ENCODE measurements around the gene AGO1. TPM values are rescaled to one million over a fixed set of nuclear protein-coding genes. Genes with fewer than 3 reads are reported as not detected.

Gene AGO1
- polyA plus RNA-seq (ENCODE audit: insufficient read depth in 1 of 5, insufficient read length in 5 of 5, low replicate concordance in 1 of 5), result 10 to 100 TPM; 15.8 to 22.9 (median 19.0) TPM
- long read RNA-seq, donor 1, full-length matches to known transcripts, result 1 of 16 reads
- long read RNA-seq, donor 1, partial matches to known transcripts, result 15 of 16 reads
- long read RNA-seq, donor 1, other reads (novel, unspliced or antisense), result 0 of 16 reads
- long read RNA-seq, donor 2, full-length matches to known transcripts, result 1 of 1 reads
- long read RNA-seq, donor 2, partial matches to known transcripts, result 0 of 1 reads
- long read RNA-seq, donor 2, other reads (novel, unspliced or antisense), result 0 of 1 reads
- long read RNA-seq, donor 3, full-length matches to known transcripts, result 1 of 1 reads
- long read RNA-seq, donor 3, partial matches to known transcripts, result 0 of 1 reads
- long read RNA-seq, donor 3, other reads (novel, unspliced or antisense), result 0 of 1 reads
- long read RNA-seq, donor 4, full-length matches to known transcripts, result 1 of 1 reads
- long read RNA-seq, donor 4, partial matches to known transcripts, result 0 of 1 reads
- long read RNA-seq, donor 4, other reads (novel, unspliced or antisense), result 0 of 1 reads
- long read RNA-seq, donor 5, result 0 reads
- long read RNA-seq, donor 6, full-length matches to known transcripts, result 2 of 2 reads
- long read RNA-seq, donor 6, partial matches to known transcripts, result 0 of 2 reads
- long read RNA-seq, donor 6, other reads (novel, unspliced or antisense), result 0 of 2 reads
- long read RNA-seq, donor 7, partial matches to known transcripts, result 8 of 8 reads
- long read RNA-seq, donor 7, other reads (novel, unspliced or antisense), result 0 of 8 reads
- long read RNA-seq, donor 8, result 0 reads

DNA sequence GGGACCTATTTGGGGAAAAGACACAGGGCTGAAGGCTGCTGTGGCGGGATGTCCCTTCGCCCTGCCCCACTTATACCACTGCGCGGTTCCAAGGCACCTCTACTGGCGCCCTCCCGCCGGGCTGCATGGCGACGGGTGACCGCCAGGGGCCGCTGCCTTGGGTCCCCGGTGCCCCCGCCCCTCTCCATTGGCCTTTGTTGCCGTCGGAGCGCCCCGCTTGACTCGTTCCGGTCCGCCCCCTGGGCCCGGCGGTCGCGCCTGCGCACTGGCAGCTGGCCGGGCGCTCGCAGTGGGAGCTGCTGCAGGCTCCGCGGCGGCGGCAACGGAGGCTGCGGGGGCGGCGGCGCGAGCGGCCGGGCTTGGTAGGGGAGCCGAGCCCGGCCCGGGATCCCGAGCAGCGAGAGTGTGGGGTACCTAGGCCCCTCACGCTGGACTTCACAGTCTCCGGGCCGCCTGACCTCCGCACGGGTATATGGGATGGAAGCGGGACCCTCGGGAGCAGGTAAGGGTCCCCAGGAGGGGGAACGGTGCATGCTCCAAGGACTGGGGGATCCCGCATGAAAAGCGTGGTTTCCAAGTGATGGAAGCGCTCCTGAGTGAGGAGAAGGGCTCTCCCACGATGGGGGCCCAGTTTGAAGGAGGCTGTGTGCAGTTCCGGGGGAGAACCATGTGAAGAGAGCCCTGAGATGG lies at the start of gene AGO1:
TSS of gene AGO1 (plus strand) at position 265 of the 690 bp plus-strand sequence. CDS start at position 478, 213 bp downstream.
- DNase-seq, result peak; percentile 92 to 93

GRCh38 chr1:35833395-35833794 lies 49.6 kb upstream of the AGO1 start:
- no peak for DNase-seq

DNA sequence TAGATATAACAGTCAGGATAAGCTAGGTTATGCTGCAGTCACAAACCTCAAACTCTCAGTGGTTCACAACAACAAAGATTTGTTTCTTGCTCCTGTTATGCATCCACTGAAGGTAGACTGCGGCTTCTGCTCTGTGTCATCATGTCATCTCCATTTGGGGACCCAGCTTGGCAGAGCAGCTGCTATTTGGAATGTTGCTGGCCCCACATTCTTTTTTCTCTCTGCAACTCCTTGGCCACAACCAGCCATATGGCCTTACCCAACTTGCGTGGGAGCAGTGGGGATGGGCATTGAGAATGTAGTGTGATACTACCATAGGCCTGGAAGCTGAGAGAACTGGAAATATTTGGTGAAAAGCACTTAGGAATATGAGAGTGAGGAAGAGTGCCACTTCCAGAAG lies 48.8 kb upstream of the AGO1 start:
- DNase-seq, result no peak

DNA sequence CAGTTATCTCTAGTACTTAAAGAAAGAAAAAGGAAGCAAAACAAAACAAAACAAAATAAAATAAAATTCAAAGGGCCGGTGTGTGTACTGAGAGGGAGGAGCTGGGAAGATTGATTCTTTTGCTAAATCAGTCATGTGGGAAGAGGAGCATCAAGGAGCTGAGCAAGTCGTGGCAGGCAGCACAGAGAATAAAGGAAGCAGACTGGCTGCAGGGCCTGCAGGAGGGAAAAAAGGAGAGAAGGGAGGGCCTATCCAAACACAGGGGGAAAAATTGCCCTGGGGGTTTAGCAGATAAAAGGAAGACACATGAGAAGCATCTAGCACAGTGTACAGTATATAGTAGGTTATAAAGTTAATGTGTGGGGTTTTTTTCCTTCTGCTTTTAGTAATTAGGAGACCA lies 47.6 kb upstream of the AGO1 start:
- DNase-seq, result no peak

- DNase-seq, result no peak
Observed at GRCh38 chr1:35836734-35837133, 46.3 kb upstream of the AGO1 start.

DNA sequence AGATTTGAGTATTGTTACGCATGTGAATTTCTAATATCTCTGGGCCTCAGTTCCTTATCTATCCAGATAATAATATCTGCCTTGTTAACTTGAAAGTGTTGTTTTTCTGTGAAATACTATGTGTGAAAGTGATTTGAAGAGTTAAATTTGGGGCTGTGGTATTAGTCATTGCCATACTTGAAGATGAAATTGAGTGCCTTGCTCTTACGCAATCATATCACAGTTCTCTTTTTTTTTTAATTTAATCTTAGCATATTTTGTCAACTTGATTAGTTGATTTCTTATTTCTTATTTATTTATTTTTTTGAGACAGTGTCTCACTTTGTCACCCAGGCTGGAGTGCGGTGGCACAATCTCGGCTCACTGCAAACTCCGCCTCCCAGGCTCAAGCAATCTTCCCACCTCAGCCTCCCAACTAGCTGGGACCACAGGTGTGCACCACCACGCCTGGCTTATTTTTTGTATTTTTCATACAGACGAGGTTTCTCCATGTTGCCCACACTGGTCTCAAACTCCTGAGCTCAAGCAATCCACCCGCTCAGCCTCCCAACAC lies 44.2 kb upstream of the AGO1 start:
- DNase-seq, result no peak

GRCh38 chr1:35844826-35845225 lies 38.2 kb upstream of the AGO1 start:
- no peak for DNase-seq

GRCh38 chr1:35845766-35846165 lies 37.2 kb upstream of the AGO1 start:
- no peak for DNase-seq

DNA sequence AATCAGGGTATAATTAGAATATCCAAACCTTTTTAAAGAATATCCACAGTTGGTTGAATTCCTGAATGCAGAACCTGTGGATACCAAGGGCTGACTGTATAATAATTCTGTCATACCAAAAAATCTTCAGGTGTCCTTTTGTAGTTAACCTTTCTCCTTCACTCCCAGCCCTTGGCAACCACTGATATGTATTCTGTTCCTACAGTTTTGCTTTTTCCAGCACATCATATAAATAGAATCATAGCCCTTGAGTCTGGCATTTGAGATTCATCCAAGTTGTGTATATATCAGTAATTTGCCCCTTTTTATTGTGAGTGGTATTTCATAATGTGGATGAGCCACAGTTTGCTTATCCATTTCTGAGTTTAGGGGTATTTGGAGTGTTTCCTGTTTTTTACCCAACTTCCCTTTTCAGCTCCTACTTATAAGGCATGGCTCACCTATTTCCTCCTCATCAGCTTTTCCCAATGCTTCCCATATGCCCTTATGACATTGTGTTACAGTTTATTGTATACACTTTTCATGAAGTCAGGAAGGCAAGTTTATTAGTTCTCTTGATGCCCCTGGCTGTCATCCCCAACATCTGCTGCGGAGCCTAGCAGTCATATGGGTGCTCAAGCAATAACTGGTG lies 35.0 kb upstream of the AGO1 start:
- no peak for DNase-seq

GRCh38 chr1:35850051-35850450 lies 33.0 kb upstream of the AGO1 start:
- DNase-seq, result no peak

GRCh38 chr1:35850716-35851115 lies 32.3 kb upstream of the AGO1 start:
- DNase-seq, result no peak

GRCh38 chr1:35851132-35851869 lies 31.7 kb upstream of the AGO1 start:
- peak; percentile 69 to 75 for DNase-seq

GRCh38 chr1:35852241-35852640 lies 30.8 kb upstream of the AGO1 start:
- no peak for DNase-seq

GRCh38 chr1:35854989-35855700 lies 27.9 kb upstream of the AGO1 start:
- DNase-seq, result no peak

GRCh38 chr1:35856964-35857363 lies 26.0 kb upstream of the AGO1 start:
- no peak for DNase-seq

- DNase-seq, result no peak
Observed at GRCh38 chr1:35857830-35858229, 25.2 kb upstream of the AGO1 start.

DNA sequence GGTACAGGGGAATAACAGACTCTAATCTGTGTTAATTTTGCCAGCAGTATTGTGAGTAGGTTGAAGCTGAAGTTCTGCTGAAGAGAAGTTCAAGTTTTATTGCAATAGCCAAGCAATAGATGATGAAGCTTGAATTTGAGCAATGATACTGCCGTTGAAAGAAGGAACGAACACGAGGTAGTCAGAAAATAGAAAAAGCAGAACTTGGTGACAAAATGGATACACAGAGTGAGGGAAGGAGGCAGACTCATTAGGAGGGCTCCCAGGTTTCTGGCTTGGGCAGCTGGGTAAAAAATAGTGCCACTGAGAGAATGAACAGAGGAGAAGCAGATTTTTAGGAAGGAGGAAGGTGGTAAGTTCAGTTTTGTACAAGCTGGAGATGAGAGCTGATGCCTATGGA lies 22.3 kb upstream of the AGO1 start:
- DNase-seq, result no peak

DNA sequence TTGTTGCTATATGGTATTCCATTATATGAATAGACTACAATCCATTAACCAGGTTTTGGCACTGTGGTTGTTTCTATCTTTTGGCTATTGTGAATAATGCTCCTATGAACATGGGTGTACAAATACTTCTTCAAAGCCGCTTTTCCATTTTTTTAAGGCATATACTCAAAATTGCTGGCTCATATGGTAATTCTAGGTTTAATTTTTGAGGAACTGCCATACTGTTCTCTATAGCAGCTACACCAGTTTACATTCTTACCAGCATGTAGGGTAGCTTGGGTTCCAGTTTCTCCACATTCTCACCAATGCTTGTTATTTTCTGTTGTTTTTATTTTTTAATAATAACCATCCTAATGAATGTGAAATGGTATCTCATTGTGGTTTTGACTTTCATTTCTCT lies 19.9 kb upstream of the AGO1 start:
- no peak for DNase-seq

DNA sequence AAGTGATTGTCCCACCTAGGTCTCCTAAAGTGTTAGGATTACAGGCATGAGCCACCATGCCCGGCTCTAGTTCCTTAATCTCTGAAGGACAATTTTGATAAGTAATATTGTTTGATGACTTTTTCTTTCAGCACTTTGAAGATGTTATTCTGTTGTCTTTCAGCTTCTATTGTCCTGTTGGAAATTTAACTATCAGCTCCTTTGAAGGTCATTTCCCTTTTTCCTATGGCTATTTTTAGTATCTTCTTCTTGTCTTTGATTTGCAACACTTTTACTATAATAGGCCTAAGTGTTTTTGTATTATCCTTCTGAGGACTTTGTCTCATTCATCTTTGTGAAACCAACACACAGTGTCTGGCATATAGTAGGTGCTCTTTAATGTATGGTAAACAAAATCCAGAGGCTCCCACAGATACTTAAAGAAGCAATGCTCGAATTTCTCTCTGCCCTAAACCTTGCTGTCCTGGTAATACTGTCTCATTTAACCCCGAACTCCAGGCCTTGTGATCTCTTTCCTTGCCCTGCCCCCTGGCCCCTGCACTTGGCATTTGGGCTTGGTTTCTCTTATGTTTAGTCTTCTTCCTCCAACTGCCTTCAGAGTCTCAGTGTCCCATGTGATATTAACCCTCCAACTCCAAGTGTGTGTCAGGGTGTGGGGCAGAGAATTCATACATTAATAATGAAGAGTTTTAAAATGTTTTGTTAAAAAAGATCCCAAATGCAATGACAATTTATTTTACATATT lies 19.0 kb upstream of the AGO1 start:
- no peak for DNase-seq
